ENCODE measurements around the gene RBMS3.
A peak's percentile ranks its signal among the peaks of the same experiment; 100 is the strongest.

RBMS3 gene

GRCh38 chr3:29898171-29898965 is 617.5 kb downstream of the RBMS3 start:
- Histone ChIP-seq H3K4me1 (ENCODE audit: control insufficient read depth, insufficient read depth, low read length, unreplicated experiment) (no peaks in the 10 kb centered on the region), H3K79me2 (ENCODE audit: control insufficient read depth, insufficient read depth, low read length, unreplicated experiment) (no peaks in the 10 kb centered on the region), H3K27ac (ENCODE audit: low read depth, low read length) (no peak overlapping the region), H3K36me3 (ENCODE audit: insufficient read depth, low read length) (no peaks in the 10 kb centered on the region), H2AFZ (ENCODE audit: low read length, unreplicated experiment) (no peak overlapping the region), H3K27me3 (ENCODE audit: insufficient read depth, low read length) (no peaks in the 10 kb centered on the region), H3K4me3 (ENCODE audit: low read depth, low read length) (no peak overlapping the region)

GRCh38 chr3:29899021-29899420 is 618.1 kb downstream of the RBMS3 start:
- Histone ChIP-seq H3K36me3 (ENCODE audit: insufficient read depth, low read length) (no peaks in the 10 kb centered on the region), H3K4me1 (ENCODE audit: control insufficient read depth, insufficient read depth, low read length, unreplicated experiment) (no peaks in the 10 kb centered on the region), H3K79me2 (ENCODE audit: control insufficient read depth, insufficient read depth, low read length, unreplicated experiment) (no peaks in the 10 kb centered on the region), H2AFZ (ENCODE audit: low read length, unreplicated experiment) (no peak overlapping the region), H3K27ac (ENCODE audit: low read depth, low read length) (no peak overlapping the region), H3K4me3 (ENCODE audit: low read depth, low read length) (no peak overlapping the region), H3K27me3 (ENCODE audit: insufficient read depth, low read length) (no peaks in the 10 kb centered on the region)

GRCh38 chr3:29901097-29901496 is 620.2 kb downstream of the RBMS3 start:
- no peaks in the 10 kb centered on the region for H3K36me3 ChIP-seq (ENCODE audit: insufficient read depth, low read length)
- no peak overlapping the region for H3K4me3 ChIP-seq (ENCODE audit: low read depth, low read length)
- no peaks in the 10 kb centered on the region for H3K27me3 ChIP-seq (ENCODE audit: insufficient read depth, low read length)
- H2AFZ ChIP-seq (ENCODE audit: low read length, unreplicated experiment) = no peak overlapping the region
- no peaks in the 10 kb centered on the region for H3K79me2 ChIP-seq (ENCODE audit: control insufficient read depth, insufficient read depth, low read length, unreplicated experiment)
- no peak overlapping the region for H3K27ac ChIP-seq (ENCODE audit: low read depth, low read length)
- H3K4me1 ChIP-seq (ENCODE audit: control insufficient read depth, insufficient read depth, low read length, unreplicated experiment) = no peaks in the 10 kb centered on the region

- Histone ChIP-seq H3K36me3 (ENCODE audit: insufficient read depth, low read length) (no peaks in the 10 kb centered on the region), H2AFZ (ENCODE audit: low read length, unreplicated experiment) (no peak overlapping the region), H3K4me3 (ENCODE audit: low read depth, low read length) (no peak overlapping the region), H3K27me3 (ENCODE audit: insufficient read depth, low read length) (no peaks in the 10 kb centered on the region), H3K79me2 (ENCODE audit: control insufficient read depth, insufficient read depth, low read length, unreplicated experiment) (no peaks in the 10 kb centered on the region), H3K4me1 (ENCODE audit: control insufficient read depth, insufficient read depth, low read length, unreplicated experiment) (no peaks in the 10 kb centered on the region), H3K27ac (ENCODE audit: low read depth, low read length) (no peak overlapping the region)
These were observed 622.7 kb downstream of the RBMS3 start for GRCh38 chr3:29903600-29903999.

GRCh38 chr3:29906906-29907305 is 626.0 kb downstream of the RBMS3 start:
- H3K4me3 ChIP-seq (ENCODE audit: low read depth, low read length) = no peak overlapping the region
- no peaks in the 10 kb centered on the region for H3K79me2 ChIP-seq (ENCODE audit: control insufficient read depth, insufficient read depth, low read length, unreplicated experiment)
- no peaks in the 10 kb centered on the region for H3K4me1 ChIP-seq (ENCODE audit: control insufficient read depth, insufficient read depth, low read length, unreplicated experiment)
- no peaks in the 10 kb centered on the region for H3K27me3 ChIP-seq (ENCODE audit: insufficient read depth, low read length)
- no peaks in the 10 kb centered on the region for H3K36me3 ChIP-seq (ENCODE audit: insufficient read depth, low read length)
- no peak overlapping the region for H2AFZ ChIP-seq (ENCODE audit: low read length, unreplicated experiment)
- no peak overlapping the region for H3K27ac ChIP-seq (ENCODE audit: low read depth, low read length)

- H3K36me3 ChIP-seq (ENCODE audit: insufficient read depth, low read length) = no peaks in the 10 kb centered on the region
- H2AFZ ChIP-seq (ENCODE audit: low read length, unreplicated experiment) = no peak overlapping the region
- H3K27ac ChIP-seq (ENCODE audit: low read depth, low read length) = no peak overlapping the region
- no peaks in the 10 kb centered on the region for H3K79me2 ChIP-seq (ENCODE audit: control insufficient read depth, insufficient read depth, low read length, unreplicated experiment)
- H3K4me1 ChIP-seq (ENCODE audit: control insufficient read depth, insufficient read depth, low read length, unreplicated experiment) = peaks cover 19% of the 10 kb centered on the region
- no peak overlapping the region for H3K4me3 ChIP-seq (ENCODE audit: low read depth, low read length)
- H3K27me3 ChIP-seq (ENCODE audit: insufficient read depth, low read length) = no peaks in the 10 kb centered on the region
These were observed 631.9 kb downstream of the RBMS3 start for GRCh38 chr3:29912600-29913288.

DNA sequence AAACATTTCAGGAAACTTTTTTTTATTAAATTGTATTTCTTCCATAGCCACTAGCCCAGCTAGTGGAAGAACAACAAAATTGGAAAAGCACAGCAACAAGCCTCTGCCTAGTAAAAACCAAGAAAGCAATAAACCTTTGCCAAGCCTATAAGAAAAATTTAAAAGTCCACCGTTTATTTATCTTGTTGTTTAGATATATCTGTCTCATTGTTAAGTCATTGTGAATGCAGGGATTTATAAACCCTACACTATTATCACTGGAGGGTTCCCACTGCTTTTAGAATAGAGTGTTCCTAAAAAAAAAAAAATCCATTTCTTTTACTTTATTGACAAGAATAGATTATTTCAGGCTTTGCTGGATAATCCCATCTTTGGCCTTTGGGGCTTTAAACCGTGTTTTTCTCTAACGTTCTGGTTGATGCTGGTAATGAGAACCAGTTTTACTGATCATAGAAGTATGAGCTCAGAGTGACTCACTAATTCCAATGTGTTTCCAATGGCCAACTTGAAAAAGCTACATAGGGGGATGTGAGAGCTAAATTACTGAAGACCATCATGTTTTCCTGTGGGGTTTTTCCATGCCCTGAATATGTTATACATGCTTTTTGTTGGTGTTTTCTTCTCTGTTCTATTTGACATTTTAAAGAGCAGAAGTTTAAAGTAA is 634.1 kb downstream of the RBMS3 start:
- Histone ChIP-seq H3K27ac (ENCODE audit: low read depth, low read length) (peak overlapping the region; percentile 27), H3K4me3 (ENCODE audit: low read depth, low read length) (no peak overlapping the region)

DNA sequence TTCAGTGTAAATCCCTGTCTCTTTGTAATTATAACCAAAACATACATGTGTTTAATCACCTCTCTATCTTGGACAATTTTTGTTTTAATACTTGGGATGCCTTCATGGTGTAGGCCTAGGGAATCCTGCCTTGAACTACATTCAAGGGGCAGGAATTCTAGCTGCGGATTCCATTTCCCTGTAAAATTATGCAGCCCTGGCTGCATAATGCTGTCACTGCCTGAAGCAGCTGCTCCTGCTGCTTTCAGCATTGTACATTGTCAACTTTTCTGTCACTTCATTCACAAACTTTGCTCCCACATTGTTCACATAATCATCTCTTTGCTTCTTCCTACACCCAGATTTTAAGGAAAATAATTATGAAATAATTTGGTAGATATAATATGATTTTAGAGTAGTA is 638.7 kb downstream of the RBMS3 start:
- Histone ChIP-seq H3K27me3 (ENCODE audit: insufficient read depth, low read length) (no peaks in the 10 kb centered on the region), H2AFZ (ENCODE audit: low read length, unreplicated experiment) (no peak overlapping the region), H3K4me3 (ENCODE audit: low read depth, low read length) (no peak overlapping the region), H3K4me1 (ENCODE audit: control insufficient read depth, insufficient read depth, low read length, unreplicated experiment) (peaks cover 25% of the 10 kb centered on the region), H3K79me2 (ENCODE audit: control insufficient read depth, insufficient read depth, low read length, unreplicated experiment) (no peaks in the 10 kb centered on the region), H3K36me3 (ENCODE audit: insufficient read depth, low read length) (no peaks in the 10 kb centered on the region), H3K27ac (ENCODE audit: low read depth, low read length) (no peak overlapping the region)

More for the DNA sequence above, 634.1 kb downstream of the RBMS3 start:
- Histone ChIP-seq H3K27me3 (ENCODE audit: insufficient read depth, low read length) (no peaks in the 10 kb centered on the region), H3K4me1 (ENCODE audit: control insufficient read depth, insufficient read depth, low read length, unreplicated experiment) (peaks cover 19% of the 10 kb centered on the region), H3K36me3 (ENCODE audit: insufficient read depth, low read length) (no peaks in the 10 kb centered on the region), H2AFZ (ENCODE audit: low read length, unreplicated experiment) (no peak overlapping the region), H3K79me2 (ENCODE audit: control insufficient read depth, insufficient read depth, low read length, unreplicated experiment) (no peaks in the 10 kb centered on the region)

DNA sequence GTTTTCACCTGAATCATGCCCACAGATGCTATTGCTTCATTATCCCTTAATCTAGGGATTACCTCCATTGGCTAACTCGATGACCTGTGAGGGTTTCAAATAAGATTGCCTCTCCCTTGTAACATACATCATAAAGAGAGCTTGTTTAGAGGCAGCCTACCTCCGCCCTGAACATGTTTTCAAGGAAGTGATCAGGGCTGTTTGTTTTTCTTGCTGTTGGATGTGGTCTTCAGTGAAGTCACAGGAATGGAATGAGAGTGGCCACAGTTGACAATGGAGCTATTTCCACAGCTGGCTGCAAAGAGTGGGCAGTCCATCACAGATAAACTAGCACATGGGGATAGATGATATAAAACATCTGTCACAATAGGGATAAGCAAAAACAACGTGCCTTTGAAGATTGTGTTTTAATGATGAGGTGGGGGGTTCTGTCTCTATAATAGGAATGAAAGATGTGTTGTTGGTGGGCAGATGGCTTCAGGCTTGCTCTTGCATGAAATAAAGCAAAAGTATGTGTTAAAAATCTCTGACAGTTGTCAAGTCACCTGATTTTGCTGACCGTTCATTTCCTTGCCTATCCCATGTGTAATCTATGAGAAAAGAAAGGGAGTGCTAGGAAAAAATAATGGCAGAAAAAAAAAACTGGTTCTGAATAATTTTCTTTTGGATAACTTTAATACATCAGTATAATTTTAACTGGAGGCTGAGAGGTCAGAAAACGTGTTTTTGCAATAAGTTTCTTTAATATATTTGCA is 642.3 kb downstream of the RBMS3 start:
- H2AFZ ChIP-seq (ENCODE audit: low read length, unreplicated experiment) = no peak overlapping the region

GRCh38 chr3:29924783-29925561 is 644.1 kb downstream of the RBMS3 start:
- Histone ChIP-seq H3K36me3 (ENCODE audit: insufficient read depth, low read length) (no peaks in the 10 kb centered on the region), H3K27me3 (ENCODE audit: insufficient read depth, low read length) (no peaks in the 10 kb centered on the region), H3K4me3 (ENCODE audit: low read depth, low read length) (no peak overlapping the region), H3K27ac (ENCODE audit: low read depth, low read length) (no peak overlapping the region), H3K4me1 (ENCODE audit: control insufficient read depth, insufficient read depth, low read length, unreplicated experiment) (peaks cover 12% of the 10 kb centered on the region), H2AFZ (ENCODE audit: low read length, unreplicated experiment) (no peak overlapping the region), H3K79me2 (ENCODE audit: control insufficient read depth, insufficient read depth, low read length, unreplicated experiment) (no peaks in the 10 kb centered on the region)

More for the DNA sequence above, 642.3 kb downstream of the RBMS3 start:
- H3K4me1 ChIP-seq (ENCODE audit: control insufficient read depth, insufficient read depth, low read length, unreplicated experiment) = peaks cover 12% of the 10 kb centered on the region
- H3K27ac ChIP-seq (ENCODE audit: low read depth, low read length) = peak overlapping the region; percentile 1; the same call in 1 of the 2 replicates
- no peak overlapping the region for H3K4me3 ChIP-seq (ENCODE audit: low read depth, low read length)
- H3K27me3 ChIP-seq (ENCODE audit: insufficient read depth, low read length) = no peaks in the 10 kb centered on the region
- H3K79me2 ChIP-seq (ENCODE audit: control insufficient read depth, insufficient read depth, low read length, unreplicated experiment) = no peaks in the 10 kb centered on the region
- H3K36me3 ChIP-seq (ENCODE audit: insufficient read depth, low read length) = no peaks in the 10 kb centered on the region
